Dedifferentiated amniotic fluid mesenchymal stem cell (primary cell): ENCODE results near the gene PCDHB12.
"Not testable (repeated sequence)": the region's sequence is repeated elsewhere in the genome, so short reads cannot be mapped to it uniquely, and the experiment has no call there.

Experiments used
- DNase-seq: peaks from one replicate; pipeline ENCODE4 v3.0.0-alpha.2; 2016; ENCODE audit errors: extremely low spot score

PCDHB12 gene

DNA sequence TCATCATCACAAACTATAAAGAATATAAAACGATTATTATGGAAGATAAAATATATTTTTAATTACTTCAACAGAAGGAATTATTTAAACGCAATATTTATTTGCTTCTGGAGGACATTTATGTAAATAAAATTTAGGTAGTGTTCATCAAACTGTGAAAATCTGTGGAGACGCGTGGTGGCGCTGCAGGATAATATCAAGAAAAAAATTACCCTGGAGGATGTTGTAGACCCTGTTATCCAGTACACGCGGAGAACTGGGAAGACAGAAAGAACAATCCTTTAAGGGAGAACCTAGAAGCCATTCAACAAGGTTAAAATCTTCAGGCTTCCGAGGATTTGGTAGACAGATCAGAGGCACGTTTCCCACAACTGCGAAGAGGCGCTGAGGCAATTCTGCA lies at the start of gene PCDHB12:
PCDHB12 (plus strand) TSS at position 242 of the 400 bp plus-strand sequence. CDS start 189 bp downstream, outside the sequence.
- DNase-seq, result no peak

DNA sequence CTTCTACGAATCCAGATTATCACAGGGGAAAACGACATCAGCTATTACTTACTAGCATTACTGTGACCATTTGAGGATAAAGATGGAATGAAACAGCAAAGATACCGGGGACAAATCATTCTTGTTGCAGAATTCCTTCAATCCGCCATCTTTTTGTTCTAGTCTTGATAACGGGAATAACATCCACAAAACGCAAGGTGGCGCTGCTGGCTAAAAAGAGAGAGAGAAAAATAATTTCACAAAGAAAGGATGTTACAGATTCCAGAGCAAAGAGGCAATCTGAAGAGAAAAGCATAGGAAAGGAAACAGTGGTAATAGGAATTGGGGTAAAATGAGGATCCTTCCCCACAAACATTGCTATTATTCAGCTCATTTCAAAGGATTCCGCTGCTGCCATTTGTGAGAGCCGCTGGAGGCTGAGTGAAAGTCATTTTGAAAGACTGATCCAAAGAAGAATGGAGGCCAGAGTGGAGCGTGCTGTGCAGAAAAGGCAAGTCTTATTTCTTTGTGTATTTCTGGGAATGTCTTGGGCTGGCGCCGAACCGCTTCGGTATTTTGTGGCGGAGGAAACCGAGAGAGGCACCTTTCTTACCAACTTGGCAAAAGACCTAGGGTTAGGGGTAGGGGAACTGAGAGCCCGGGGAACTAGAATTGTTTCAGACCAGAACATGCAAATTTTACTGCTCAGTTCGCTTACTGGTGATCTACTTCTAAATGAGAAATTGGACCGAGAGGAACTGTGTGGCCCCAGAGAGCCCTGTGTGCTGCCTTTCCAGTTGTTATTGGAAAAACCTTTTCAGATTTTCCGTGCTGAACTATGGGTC lies 35.9 kb upstream of the PCDHB12 start, which contains the start of gene PCDHB7:
PCDHB7 (plus strand) TSS at position 264 of the 824 bp plus-strand sequence; CDS start at position 456, 192 bp downstream.
- DNase-seq, result peak; percentile 66

DNA sequence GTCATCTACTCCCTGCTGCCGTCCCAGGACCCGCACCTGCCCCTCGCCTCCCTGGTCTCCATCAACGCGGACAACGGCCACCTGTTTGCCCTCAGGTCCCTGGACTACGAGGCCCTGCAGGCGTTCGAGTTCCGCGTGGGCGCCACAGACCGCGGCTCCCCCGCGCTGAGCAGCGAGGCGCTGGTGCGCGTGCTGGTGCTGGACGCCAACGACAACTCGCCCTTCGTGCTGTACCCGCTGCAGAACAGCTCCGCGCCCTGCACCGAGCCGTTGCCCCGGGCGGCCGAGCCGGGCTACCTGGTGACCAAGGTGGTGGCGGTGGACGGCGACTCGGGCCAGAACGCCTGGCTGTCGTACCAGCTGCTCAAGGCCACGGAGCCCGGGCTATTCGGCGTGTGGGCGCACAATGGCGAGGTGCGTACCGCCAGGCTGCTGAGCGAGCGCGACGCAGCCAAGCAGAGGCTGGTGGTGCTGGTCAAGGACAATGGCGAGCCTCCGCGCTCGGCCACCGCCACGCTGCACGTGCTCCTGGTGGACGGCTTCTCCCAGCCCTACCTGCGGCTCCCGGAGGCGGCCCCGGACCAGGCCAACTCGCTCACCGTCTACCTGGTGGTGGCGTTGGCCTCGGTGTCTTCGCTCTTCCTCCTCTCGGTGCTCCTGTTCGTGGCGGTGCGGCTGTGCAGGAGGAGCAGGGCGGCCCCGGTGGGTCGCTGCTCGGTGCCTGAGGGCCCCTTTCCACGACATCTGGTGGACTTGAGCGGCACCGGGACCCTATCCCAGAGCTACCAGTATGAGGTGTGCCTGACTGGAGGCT lies 34.0 kb upstream of the PCDHB12 start:
- not testable (repeated sequence) for DNase-seq

DNA sequence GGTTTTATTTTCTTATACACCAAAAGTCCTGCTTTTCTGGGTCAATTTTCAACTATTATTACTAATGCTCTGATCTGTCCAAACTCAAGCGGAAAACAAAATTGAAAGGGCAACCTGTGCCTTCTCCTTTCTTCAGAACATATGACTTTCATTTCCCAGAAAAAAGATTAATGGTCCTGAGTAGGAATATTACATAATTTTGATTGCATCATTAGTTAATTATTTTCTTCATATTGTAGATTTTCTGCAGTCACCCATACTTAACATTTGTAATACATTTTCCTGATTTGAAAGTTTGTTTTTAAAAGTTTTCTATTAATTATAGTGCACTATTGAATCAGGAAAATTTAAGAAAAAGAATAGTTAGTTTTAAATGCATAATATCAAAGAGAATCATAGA lies 32.6 kb upstream of the PCDHB12 start:
- DNase-seq, result no peak

DNA sequence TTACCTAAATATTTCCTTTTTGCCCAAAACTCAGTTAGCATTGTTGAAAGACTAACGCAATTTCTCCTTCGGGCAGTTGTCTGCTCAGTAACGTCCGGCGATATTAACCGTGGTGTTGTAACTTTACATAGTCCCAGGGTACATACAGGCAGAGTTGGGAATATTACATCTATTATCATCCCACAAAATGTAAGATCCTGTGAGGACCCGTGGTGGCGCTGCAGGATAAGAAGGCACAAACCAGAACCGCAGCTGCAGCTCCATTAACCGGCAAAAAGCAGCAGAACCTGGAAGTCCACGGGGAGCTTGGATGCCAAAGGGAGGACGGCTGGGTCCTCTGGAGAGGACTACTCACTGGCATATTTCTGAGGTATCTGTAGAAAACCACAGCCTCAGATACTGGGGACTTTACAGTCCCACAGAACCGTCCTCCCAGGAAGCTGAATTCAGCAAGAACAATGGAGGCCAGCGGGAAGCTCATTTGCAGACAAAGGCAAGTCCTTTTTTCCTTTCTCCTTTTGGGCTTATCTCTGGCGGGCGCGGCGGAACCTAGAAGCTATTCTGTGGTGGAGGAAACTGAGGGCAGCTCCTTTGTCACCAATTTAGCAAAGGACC lies 30.8 kb upstream of the PCDHB12 start, which contains the start of gene PCDHB8:
PCDHB8 (plus strand) TSS at position 214 of the 615 bp plus-strand sequence; CDS start at position 459, 245 bp downstream.
- DNase-seq, result not testable (repeated sequence)

DNA sequence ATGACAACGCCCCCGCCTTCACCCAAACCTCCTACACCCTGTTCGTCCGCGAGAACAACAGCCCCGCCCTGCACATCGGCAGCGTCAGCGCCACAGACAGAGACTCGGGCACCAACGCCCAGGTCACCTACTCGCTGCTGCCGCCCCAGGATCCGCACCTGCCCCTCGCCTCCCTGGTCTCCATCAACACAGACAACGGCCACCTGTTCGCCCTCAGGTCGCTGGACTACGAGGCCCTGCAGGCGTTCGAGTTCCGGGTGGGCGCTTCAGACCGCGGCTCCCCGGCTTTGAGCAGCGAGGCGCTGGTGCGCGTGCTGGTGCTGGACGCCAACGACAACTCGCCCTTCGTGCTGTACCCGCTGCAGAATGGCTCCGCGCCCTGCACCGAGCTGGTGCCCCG lies 29.1 kb upstream of the PCDHB12 start:
- DNase-seq, result not testable (repeated sequence)

DNA sequence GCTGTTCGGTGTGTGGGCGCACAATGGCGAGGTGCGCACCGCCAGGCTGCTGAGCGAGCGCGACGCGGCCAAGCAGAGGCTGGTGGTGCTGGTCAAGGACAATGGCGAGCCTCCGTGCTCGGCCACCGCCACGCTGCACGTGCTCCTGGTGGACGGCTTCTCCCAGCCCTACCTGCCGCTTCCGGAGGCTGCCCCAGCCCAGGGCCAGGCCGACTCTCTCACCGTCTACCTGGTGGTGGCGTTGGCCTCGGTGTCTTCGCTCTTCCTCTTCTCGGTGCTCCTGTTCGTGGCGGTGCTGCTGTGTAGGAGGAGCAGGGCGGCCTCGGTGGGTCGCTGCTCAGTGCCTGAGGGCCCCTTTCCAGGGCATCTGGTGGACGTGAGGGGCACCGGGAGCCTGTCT lies 28.6 kb upstream of the PCDHB12 start:
- DNase-seq, result not testable (repeated sequence)

DNA sequence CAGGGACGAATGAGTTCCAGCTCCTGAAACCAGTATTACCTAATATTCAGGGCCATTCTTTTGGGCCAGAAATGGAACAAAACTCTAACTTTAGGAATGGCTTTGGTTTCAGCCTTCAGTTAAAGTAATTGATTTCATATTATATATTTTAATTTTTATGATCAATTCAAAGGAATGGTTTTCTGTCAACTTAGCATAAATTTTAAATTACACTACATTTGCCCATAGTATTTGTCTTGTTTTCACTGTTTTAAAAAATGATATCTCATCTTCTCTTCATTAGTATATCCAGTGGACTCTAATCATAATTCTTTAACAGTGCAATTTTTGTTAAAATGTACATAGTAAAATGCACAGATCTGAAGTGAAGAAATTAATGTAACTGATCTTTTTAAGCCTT lies 28.2 kb upstream of the PCDHB12 start:
- DNase-seq, result no peak

DNA sequence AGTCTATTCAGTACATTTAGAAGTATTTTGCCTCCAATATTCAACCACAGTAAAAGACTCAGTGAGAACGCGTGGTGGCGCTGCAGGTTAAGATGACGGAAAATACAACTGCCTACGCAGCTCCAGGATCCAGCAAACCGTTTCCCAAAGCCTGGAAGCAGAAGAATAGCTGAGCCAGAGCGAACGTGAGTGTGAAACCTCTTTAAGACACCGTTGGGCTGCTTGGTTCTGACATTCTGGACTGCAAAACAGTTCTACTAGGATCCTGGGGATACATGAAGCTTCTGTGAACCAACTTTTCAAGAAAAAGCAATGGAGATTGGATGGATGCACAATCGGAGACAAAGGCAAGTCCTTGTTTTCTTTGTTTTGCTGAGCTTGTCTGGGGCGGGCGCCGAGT lies 26.3 kb upstream of the PCDHB12 start, which contains the start of gene PCDHB16:
PCDHB16 (plus strand) TSS at position 140 of the 400 bp plus-strand sequence; CDS start at position 313, 173 bp downstream.
- DNase-seq, result peak; percentile 53

DNA sequence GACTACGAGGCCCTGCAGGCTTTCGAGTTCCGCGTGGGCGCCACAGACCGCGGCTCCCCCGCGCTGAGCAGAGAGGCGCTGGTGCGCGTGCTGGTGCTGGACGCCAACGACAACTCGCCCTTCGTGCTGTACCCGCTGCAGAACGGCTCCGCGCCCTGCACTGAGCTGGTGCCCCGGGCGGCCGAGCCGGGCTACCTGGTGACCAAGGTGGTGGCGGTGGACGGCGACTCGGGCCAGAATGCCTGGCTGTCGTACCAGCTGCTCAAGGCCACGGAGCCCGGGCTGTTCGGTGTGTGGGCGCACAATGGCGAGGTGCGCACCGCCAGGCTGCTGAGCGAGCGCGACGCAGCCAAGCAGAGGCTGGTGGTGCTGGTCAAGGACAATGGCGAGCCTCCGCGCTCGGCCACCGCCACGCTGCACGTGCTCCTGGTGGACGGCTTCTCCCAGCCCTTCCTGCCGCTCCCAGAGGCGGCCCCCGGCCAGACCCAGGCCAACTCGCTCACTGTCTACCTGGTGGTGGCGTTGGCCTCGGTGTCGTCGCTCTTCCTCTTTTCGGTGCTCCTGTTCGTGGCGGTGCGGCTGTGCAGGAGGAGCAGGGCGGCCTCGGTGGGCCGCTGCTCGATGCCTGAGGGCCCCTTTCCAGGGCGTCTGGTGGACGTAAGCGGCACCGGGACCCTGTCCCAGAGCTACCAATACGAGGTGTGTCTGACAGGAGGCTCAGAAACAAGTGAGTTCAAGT lies 24.2 kb upstream of the PCDHB12 start:
- DNase-seq, result not testable (repeated sequence)

DNA sequence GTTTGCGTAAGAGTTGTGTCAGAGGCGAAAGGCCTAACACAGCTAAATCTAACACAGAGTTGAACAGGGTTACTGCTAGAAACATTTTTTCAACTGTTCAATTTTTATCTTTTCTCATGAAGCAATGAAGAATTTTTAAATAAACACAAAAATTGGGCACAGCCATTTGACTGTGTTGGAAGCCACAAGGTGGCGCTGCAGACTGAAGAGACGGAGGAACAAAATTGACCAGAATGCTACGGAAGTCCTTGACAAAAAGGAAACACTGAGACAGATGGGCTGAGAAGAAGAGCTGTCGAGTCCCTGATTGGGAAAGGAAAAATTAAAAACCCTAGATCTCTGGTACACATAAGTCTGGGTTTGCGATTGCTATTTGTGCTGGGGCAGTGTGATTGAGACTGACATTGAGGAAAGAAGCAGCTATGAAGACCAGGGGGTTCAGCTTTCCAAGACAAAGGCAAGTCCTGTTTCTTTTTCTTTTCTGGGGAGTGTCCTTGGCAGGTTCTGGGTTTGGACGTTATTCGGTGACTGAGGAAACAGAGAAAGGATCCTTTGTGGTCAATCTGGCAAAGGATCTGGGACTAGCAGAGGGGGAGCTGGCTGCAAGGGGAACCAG lies 21.5 kb upstream of the PCDHB12 start, which contains the start of gene PCDHB9:
PCDHB9 (plus strand) TSS at position 265 of the 616 bp plus-strand sequence; CDS start at position 423, 158 bp downstream.
- DNase-seq, result peak; percentile 73

DNA sequence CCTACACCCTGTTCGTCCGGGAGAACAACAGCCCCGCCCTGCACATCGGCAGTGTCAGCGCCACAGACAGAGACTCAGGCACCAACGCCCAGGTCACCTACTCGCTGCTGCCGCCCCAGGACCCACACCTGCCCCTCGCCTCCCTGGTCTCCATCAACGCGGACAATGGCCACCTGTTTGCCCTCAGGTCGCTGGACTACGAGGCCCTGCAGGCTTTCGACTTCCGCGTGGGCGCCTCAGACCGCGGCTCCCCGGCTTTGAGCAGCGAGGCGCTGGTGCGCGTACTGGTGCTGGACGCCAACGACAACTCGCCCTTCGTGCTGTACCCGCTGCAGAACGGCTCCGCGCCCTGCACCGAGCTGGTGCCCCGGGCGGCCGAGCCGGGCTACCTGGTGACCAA lies 19.8 kb upstream of the PCDHB12 start:
- not testable (repeated sequence) for DNase-seq

DNA sequence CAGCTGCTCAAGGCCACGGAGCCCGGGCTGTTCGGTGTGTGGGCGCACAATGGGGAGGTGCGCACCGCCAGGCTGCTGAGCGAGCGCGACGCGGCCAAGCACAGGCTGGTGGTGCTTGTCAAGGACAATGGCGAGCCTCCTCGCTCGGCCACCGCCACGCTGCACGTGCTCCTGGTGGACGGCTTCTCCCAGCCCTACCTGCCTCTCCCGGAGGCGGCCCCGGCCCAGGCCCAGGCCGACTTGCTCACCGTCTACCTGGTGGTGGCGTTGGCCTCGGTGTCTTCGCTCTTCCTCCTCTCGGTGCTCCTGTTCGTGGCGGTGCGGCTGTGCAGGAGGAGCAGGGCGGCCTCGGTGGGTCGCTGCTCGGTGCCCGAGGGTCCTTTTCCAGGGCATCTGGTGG lies 19.4 kb upstream of the PCDHB12 start:
- DNase-seq, result not testable (repeated sequence)

DNA sequence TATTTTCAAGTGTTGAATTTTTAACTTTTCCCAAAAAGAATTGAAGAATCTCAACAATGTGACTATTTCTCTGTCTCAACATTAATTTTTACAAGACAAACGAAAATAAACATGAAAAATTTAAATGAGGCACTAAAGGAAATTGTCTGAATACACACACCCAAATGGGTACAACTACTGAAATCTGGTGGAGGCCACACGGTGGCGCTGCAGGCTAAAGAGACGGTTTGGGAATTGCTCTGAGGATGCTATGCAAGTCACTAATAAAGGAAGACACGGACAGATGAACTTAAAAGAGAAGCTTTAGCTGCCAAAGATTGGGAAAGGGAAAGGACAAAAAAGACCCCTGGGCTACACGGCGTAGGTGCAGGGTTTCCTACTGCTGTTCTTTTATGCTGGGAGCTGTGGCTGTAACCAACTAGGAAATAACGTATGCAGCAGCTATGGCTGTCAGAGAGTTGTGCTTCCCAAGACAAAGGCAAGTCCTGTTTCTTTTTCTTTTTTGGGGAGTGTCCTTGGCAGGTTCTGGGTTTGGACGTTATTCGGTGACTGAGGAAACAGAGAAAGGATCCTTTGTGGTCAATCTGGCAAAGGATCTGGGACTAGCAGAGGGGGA lies 16.3 kb upstream of the PCDHB12 start, which contains the start of gene PCDHB10:
PCDHB10 (plus strand) TSS at position 244 of the 616 bp plus-strand sequence; CDS start at position 444, 200 bp downstream.
- no peak for DNase-seq

DNA sequence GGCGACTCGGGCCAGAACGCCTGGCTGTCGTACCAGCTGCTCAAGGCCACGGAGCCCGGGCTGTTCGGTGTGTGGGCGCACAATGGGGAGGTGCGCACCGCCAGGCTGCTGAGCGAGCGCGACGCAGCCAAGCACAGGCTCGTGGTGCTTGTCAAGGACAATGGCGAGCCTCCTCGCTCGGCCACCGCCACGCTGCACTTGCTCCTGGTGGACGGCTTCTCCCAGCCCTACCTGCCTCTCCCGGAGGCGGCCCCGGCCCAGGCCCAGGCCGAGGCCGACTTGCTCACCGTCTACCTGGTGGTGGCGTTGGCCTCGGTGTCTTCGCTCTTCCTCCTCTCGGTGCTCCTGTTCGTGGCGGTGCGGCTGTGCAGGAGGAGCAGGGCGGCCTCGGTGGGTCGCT lies 14.2 kb upstream of the PCDHB12 start:
- DNase-seq, result not testable (repeated sequence)

DNA sequence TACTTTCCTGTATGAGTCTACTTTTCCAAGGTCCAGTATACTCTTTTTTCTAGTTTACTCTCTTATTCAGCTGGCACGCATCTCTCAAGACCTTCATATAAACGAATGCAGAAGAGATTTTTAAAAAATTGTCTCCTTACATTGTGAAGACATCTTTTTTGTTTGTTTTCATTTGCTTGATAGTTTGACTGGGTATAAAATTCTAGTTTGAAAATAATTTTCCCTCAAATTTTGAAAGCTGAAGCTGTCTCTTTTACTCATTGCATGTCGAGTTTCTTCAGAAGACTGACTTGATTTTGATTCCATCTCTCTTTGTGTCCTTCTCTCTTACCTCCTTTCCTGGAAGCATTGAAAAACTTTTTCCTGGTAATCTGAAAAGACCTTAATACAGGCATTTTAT lies 12.2 kb upstream of the PCDHB12 start:
- no peak for DNase-seq

DNA sequence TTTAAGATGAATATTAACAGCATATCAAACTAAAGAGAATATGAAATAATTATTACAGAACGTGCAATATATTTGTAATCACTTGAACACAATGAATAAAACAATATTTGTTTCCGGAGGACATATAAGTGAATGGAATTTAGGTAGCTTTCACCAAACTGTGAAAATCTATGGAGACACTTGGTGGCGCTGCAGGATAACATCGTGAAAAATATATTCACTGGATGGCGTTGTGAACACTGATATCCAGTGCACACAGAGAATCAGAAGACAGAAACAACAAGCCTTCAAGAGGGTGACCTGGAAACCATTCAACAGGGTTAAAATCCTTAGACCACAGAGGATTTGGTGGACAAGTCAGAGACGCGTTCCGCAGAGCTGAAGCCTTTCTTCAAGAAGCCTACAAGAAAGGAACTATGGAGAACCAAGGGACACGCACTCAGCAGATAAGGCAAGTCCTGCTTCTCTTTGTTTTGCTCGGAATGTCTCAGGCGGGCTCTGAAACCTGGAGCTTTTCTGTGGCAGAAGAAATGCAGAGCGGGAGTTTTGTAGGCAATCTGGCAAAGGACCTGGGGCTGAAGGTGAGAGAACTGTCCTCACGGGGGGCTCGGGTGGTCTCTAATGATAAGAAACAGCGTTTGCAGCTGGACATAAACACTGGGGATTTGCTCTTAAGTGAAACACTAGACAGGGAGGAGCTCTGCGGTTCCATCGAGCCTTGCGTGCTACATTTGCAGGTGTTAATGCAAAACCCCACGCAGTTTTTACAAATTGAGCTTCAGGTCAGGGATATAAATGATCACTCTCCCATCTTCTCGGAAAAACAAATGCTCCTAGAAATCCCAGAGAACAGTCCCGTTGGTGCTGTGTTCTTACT lies 8.9 kb upstream of the PCDHB12 start, which contains the start of gene PCDHB11:
PCDHB11 (plus strand) TSS at position 269 of the 877 bp plus-strand sequence; CDS start at position 417, 148 bp downstream.
- no peak for DNase-seq

DNA sequence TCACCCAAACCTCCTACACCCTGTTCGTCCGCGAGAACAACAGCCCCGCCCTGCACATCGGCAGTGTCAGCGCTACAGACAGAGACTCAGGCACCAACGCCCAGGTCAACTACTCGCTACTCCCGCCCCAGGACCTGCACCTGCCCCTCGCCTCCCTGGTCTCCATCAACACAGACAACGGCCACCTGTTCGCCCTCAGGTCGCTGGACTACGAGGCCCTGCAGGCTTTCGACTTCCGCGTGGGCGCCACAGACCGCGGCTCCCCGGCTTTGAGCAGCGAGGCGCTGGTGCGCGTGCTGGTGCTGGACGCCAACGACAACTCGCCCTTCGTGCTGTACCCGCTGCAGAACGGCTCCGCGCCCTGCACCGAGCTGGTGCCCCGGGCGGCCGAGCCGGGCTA lies 7.4 kb upstream of the PCDHB12 start:
- DNase-seq, result not testable (repeated sequence)

DNA sequence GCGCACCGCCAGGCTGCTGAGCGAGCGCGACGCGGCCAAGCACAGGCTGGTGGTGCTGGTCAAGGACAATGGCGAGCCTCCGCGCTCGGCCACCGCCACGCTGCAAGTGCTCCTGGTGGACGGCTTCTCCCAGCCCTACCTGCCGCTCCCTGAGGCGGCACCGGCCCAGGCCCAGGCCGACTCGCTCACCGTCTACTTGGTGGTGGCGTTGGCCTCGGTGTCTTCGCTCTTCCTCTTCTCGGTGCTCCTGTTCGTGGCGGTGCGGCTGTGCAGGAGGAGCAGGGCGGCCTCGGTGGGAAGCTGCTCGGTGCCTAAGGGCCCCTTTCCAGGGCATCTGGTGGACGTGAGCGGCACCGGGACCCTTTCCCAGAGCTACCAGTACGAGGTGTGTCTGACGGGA lies 6.9 kb upstream of the PCDHB12 start:
- not testable (repeated sequence) for DNase-seq
